K562 (cell line): ENCODE results near the gene WDR62. TPM values are rescaled to one million over a fixed set of nuclear protein-coding genes. Genes with fewer than 3 reads are reported as not detected.

Source experiments
- ATAC-seq: fragments of 200-7000 bp; cut with Tn5 transposase; 3 replicates; pipeline ENCODE4 v1.9.1; 2020; ENCODE audit warnings: moderate library complexity
- BruUV-seq: library from RNA; stranded (reverse); fragments of 400-500 nt; replicated peaks from 2 replicates; lab custom pipeline; 2021; lab: Mats Ljungman, UMichigan
- CTCF ChIA-PET: fragments of 300-600 bp; formaldehyde crosslinking; extraction: SDS; loops from one replicate; lab custom pipeline; 2021; ENCODE audit warnings: low intra/inter-chr PET ratio; lab: Yijun Ruan, JAX
- POLR2A ChIA-PET: fragments of 300-600, 350-650 bp; sonication (Branson Sonifier 250); formaldehyde crosslinking; extraction: SDS; loops from one replicate; lab custom pipeline; 2021; ENCODE audit warnings: antibody characterized with exemption, inconsistent platforms; lab: Yijun Ruan, JAX
- DNase-seq, 4 experiments: peaks; one replicate each; pipeline versions ENCODE4 v3.0.0 to v3.0.0-alpha.2; 2011 to 2018; ENCODE audit warnings: low spot score in 3 of 4, mixed read lengths in 3 of 4; ENCODE audit errors: extremely low read depth in 1 of 4
- FAIRE-seq: peaks from 2 replicates; lab custom pipeline; 2011; peaks lifted over from hg19 to GRCh38; lab: Jason Lieb, UNC
- H2AFZ ChIP-seq: 2 replicates; pipeline ENCODE4 v1.6.0; 2011; ENCODE audit warnings: low read depth, low read length, control low read depth, inconsistent platforms
- H3K27ac ChIP-seq: fragments of 200-600 bp; 3 replicates; pipeline ENCODE4 v1.8.0; 2011; ENCODE audit warnings: low read depth, mild to moderate bottlenecking, control low read depth, inconsistent platforms, low read length, moderate library complexity, mixed read lengths; ENCODE audit errors: extremely low read depth
- H3K27me3 ChIP-seq, 2 experiments: fragments of 300-600 bp in 1 of 2; 2 replicates in 1 of 2; 3 replicates in 1 of 2; pipeline versions ENCODE4 v1.6.0 to v1.8.0; 2011; ENCODE audit warnings: inconsistent platforms in 2 of 2, low read length in 2 of 2, mild to moderate bottlenecking in 1 of 2, mixed read lengths in 1 of 2, moderate library complexity in 1 of 2; ENCODE audit not compliant: control insufficient read depth in 2 of 2, insufficient read depth in 2 of 2
- H3K36me3 ChIP-seq: fragments of 300-600 bp; 3 replicates; pipeline ENCODE4 v1.8.0; 2011; ENCODE audit warnings: mild to moderate bottlenecking, low read length, inconsistent platforms; ENCODE audit not compliant: control insufficient read depth, insufficient read depth
- H3K4me1 ChIP-seq, 2 experiments: fragments of 200-600 bp in 1 of 2; replicated peaks in 1 of 2; 2 replicates in 1 of 2; 3 replicates in 1 of 2; pipeline versions ENCODE4 v1.5.1 to v1.8.0; 2011; ENCODE audit warnings: inconsistent platforms in 2 of 2, low read length in 2 of 2, mild to moderate bottlenecking in 1 of 2, mixed read lengths in 1 of 2, moderate library complexity in 1 of 2; ENCODE audit not compliant: control insufficient read depth in 2 of 2, insufficient read depth in 2 of 2
- H3K4me2 ChIP-seq: 2 replicates; pipeline ENCODE4 v1.6.1; 2011; ENCODE audit warnings: low read length, control low read depth, inconsistent platforms, mixed read lengths; ENCODE audit not compliant: insufficient read depth
- H3K4me3 ChIP-seq: fragments of 200-600 bp; sonication (generic), shearing (Covaris generic); 2 replicates; pipeline ENCODE4 v1.5.1; 2016; ENCODE audit warnings: control low read depth, inconsistent platforms
- H3K79me2 ChIP-seq: fragments of 200-600 bp; 3 replicates; pipeline ENCODE4 v1.8.0; 2011; ENCODE audit warnings: low read length, inconsistent platforms; ENCODE audit not compliant: control insufficient read depth, insufficient read depth
- H3K9ac ChIP-seq, 2 experiments: 2 replicates each; pipeline versions ENCODE4 v1.6.0 to v1.6.1; 2011; ENCODE audit warnings: low read depth in 2 of 2, low read length in 2 of 2, control low read depth in 1 of 2, inconsistent platforms in 1 of 2, mild to moderate bottlenecking in 1 of 2, mixed read lengths in 1 of 2; ENCODE audit not compliant: insufficient read depth in 1 of 2
- H3K9me1 ChIP-seq: one replicate; pipeline ENCODE4 v1.6.0; 2011; ENCODE audit warnings: inconsistent platforms, mild to moderate bottlenecking, low read length, moderate library complexity; ENCODE audit not compliant: control insufficient read depth, insufficient read depth
- H3K9me3 ChIP-seq: replicated peaks from 2 replicates; pipeline ENCODE4 v1.5.1; 2011; ENCODE audit warnings: low read depth, low read length, inconsistent platforms; ENCODE audit not compliant: control insufficient read depth, insufficient read depth
- H4K20me1 ChIP-seq: replicated peaks from 2 replicates; pipeline ENCODE4 v1.6.1; 2011; ENCODE audit warnings: low read length, inconsistent platforms, mixed read lengths; ENCODE audit not compliant: control insufficient read depth, insufficient read depth
- E2F3 ChIP-seq: fragments of 250-450 bp; sonication (Bioruptor Pico); IDR thresholded peaks from 2 replicates; pipeline ENCODE4 v1.4.0; 2020; ENCODE audit warnings: mild to moderate bottlenecking
- KAT7 ChIP-seq: sonication (generic); formaldehyde crosslinking; IDR thresholded peaks from 2 replicates; pipeline ENCODE4 v1.8.0; 2022; ENCODE audit warnings: missing genetic modification reagents, mild to moderate bottlenecking, borderline replicate concordance
- LEF1 ChIP-seq: fragments of 450-650 bp; IDR thresholded peaks from 2 replicates; pipeline ENCODE4 v1.6.1; 2016; ENCODE audit warnings: mild to moderate bottlenecking
- NR0B1 ChIP-seq: fragments of 450-650 bp; IDR thresholded peaks from one replicate; pipeline ENCODE4 v1.6.1; 2018; ENCODE audit warnings: mild to moderate bottlenecking, moderate library complexity; ENCODE audit not compliant: partially characterized antibody
- RB1 ChIP-seq: fragments of 450-650 bp; IDR thresholded peaks from 2 replicates; pipeline ENCODE4 v1.6.1; 2017; ENCODE audit warnings: low read depth, mild to moderate bottlenecking
- SREBF1 ChIP-seq: fragments of 150-350 bp; IDR thresholded peaks from 2 replicates; pipeline ENCODE4 v1.6.1; 2014; ENCODE audit warnings: antibody characterized with exemption, low read depth, low read length, borderline replicate concordance
- ZBTB11 ChIP-seq, 3 experiments: fragments of 200-800 bp in 1 of 3; fragments of 250-450 bp in 1 of 3; fragments of 450-650 bp in 1 of 3; sonication (Bioruptor Pico) in 1 of 3; sonication (Bioruptor generic) in 1 of 3; formaldehyde crosslinking in 1 of 3; IDR thresholded peaks; 2 replicates each; pipeline versions ENCODE4 v1.6.1 to v1.8.0; 2016 to 2022; ENCODE audit warnings: mild to moderate bottlenecking in 2 of 3, missing genetic modification characterization in 2 of 3, missing compliant biosample characterization in 1 of 3, moderate library complexity in 1 of 3
- ZBTB12 ChIP-seq: fragments of 250-450 bp; sonication (Bioruptor Pico); IDR thresholded peaks from 2 replicates; pipeline ENCODE4 v1.4.0; 2020
- ZNF140 ChIP-seq: fragments of 250-450 bp; sonication (Bioruptor Pico); IDR thresholded peaks from 2 replicates; pipeline ENCODE4 v1.8.0; 2021; ENCODE audit warnings: moderate library complexity, mild to moderate bottlenecking, inconsistent platforms
- ZNF347 ChIP-seq: fragments of 450-650 bp; formaldehyde crosslinking; IDR thresholded peaks from 2 replicates; pipeline ENCODE4 v1.4.0; 2020; ENCODE audit warnings: low read depth, mild to moderate bottlenecking, moderate library complexity
- WGBS: fragments of 100-300 bp; shearing (Covaris generic); methylation state at CpG from one replicate; pipeline ENCODE4 v1.1.6; 2016; ENCODE audit warnings: low coverage, mixed read lengths; ENCODE audit not compliant: insufficient coverage; ENCODE audit errors: missing lambda C conversion rate; 5-methylcytosine and 5-hydroxymethylcytosine counted together
- in situ Hi-C: fragments of 300-500 bp; cut with MboI; formaldehyde crosslinking; loops from 4 replicates; pipeline ENCODE4 v1.15.0; 2018; ENCODE audit warnings: inconsistent platforms, mixed read lengths
- intact Hi-C: fragments of 100-400 bp; cut with micrococcal nuclease; formaldehyde crosslinking; loops from 2 replicates; pipeline ENCODE4 v1.14.2; 2022
- polyA plus RNA-seq, 8 experiments: library from polyadenylated mRNA; depleted of rRNA in 4 of 8; stranded (reverse) in 5 of 8; unstranded in 3 of 8; fragments of >200 nt; fragmentation: Nextera tagmentation in 2 of 8; fragmentation: Illumina TruSeq in 1 of 8; extraction: Ambion mirVana in 2 of 8; extraction: Trizol in 1 of 8; gene quantifications; 2 replicates each; pipeline versions ENCODE4 v1.2.1 to v1.2.3, GENCODE V29; 2011 to 2014; ENCODE audit warnings: inconsistent platforms in 1 of 8, missing spikeins in 1 of 8
- total RNA-seq, 7 experiments: library from RNA; depleted of rRNA in 6 of 7; stranded (reverse); fragments of >200 nt in 6 of 7; fragmentation: Illumina TruSeq in 2 of 7; extraction: Trizol in 2 of 7; gene quantifications; 2 replicates each; pipeline versions ENCODE4 v1.2.1 to v1.2.3, GENCODE V29; 2011 to 2021; ENCODE audit warnings: low replicate concordance in 1 of 7
- TF ChIP-seq, protein P1 (sequence below): fragments of 450-650 bp; IDR thresholded peaks from 2 replicates; pipeline ENCODE4 v1.6.1; 2016; ENCODE audit warnings: low read depth, mild to moderate bottlenecking, moderate library complexity
- TF ChIP-seq, protein P2 (sequence below), 2 experiments: IDR thresholded peaks in 1 of 2; conservative IDR thresholded peaks in 1 of 2; 2 replicates each; pipeline ENCODE4 v1.6.1; 2016; ENCODE audit warnings: low read depth in 2 of 2, mild to moderate bottlenecking in 1 of 2, missing compliant biosample characterization in 1 of 2, missing genetic modification characterization in 1 of 2, moderate library complexity in 1 of 2

WDR62 gene
- total and polyA plus RNA-seq, 9 of the 15 experiments (the other 6 are each of a cell fraction or from before 2014, with no cell fraction given): 0.35 to 32.8 (median 14.4) TPM

DNA sequence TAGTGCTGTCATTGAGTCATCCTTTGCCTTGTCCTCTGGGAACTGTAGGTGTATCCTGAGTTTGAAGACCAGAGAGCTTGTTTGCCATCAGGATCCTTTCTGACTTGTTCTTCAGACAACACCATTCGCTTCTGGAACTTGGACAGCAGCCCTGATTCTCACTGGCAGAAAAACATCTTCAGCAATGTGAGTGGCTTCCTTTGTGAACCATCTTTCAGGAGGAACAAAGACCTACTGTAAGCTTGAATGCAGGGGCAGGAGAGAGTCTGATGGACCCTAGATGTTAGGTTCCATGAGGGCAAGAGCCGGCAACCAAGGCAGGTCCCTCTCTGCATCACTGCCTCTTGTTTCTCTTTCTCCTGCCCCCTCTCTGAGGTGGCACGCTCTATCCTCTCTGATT is 26.7 kb downstream of the WDR62 start:
- Histone ChIP-seq H3K9me1 (no peaks in the 10 kb centered on the region), H3K9me3 (no peaks in the 10 kb centered on the region), H3K27me3 (no peaks in the 10 kb centered on the region), H3K36me3 (peaks cover 85% of the 10 kb centered on the region), H3K4me2 (no peak overlapping the region), H3K27ac (no peak overlapping the region), H4K20me1 (no peaks in the 10 kb centered on the region; the same call in 1 of the 2 replicates), H2AFZ (no peak overlapping the region), H3K79me2 (no peaks in the 10 kb centered on the region), H3K9ac (no peak overlapping the region), H3K4me1 (no peaks in the 10 kb centered on the region), H3K4me3 (no peak overlapping the region)
- intact Hi-C loops: no loop called here
- in situ Hi-C loops: no loop called here
- no peak for ATAC-seq
- TF ChIP-seq ZBTB12 (CRISPR knock-in tag): no peak
- no peak for TF ChIP-seq ZNF140 (CRISPR knock-in tag)
- TF ChIP-seq ZBTB11 (CRISPR knock-in tag; IDR thresholded peaks at IDR 0.05): no peak
- TF ChIP-seq RB1: no peak
- TF ChIP-seq NR0B1: no peak
- no peak for TF ChIP-seq KAT7 (CRISPR knock-in tag)
- TF ChIP-seq LEF1: no peak
- TF ChIP-seq, protein P1, sequence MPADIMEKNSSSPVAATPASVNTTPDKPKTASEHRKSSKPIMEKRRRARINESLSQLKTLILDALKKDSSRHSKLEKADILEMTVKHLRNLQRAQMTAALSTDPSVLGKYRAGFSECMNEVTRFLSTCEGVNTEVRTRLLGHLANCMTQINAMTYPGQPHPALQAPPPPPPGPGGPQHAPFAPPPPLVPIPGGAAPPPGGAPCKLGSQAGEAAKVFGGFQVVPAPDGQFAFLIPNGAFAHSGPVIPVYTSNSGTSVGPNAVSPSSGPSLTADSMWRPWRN: no peak
- TF ChIP-seq, protein P2, sequence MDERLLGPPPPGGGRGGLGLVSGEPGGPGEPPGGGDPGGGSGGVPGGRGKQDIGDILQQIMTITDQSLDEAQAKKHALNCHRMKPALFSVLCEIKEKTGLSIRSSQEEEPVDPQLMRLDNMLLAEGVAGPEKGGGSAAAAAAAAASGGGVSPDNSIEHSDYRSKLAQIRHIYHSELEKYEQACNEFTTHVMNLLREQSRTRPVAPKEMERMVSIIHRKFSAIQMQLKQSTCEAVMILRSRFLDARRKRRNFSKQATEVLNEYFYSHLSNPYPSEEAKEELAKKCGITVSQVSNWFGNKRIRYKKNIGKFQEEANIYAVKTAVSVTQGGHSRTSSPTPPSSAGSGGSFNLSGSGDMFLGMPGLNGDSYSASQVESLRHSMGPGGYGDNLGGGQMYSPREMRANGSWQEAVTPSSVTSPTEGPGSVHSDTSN (CRISPR knock-in tag; IDR thresholded peaks at IDR 0.05; ENCODE audit: low read depth): no peak
- TF ChIP-seq, protein P2 (tag; conservative IDR thresholded peaks at IDR 0.05; ENCODE audit: low read depth): no peak
- no peak for TF ChIP-seq ZNF347
- TF ChIP-seq E2F3 (CRISPR knock-in tag): no peak
- TF ChIP-seq SREBF1: no peak
- POLR2A ChIA-PET: interaction anchor here (0.7 kb wide), 1 partner anchor 111 kb away, joined by 3 read pairs; no protein-coding TSS in a partner anchor
- CTCF ChIA-PET: no interaction called here
- DNase-seq: no peak
- WGBS: 100% methylated on average over 2 of the region's 3 CpGs
- peak; percentile 56 for FAIRE-seq
- BruUV-seq: no TSS peak
